ENCODE data around the gene PIGU.

The PIGU gene

GRCh38 chr20:34709044-34709830 is 32.3 kb upstream of the PIGU start (continued):
- 0 out of 2 replicates have a peak, but pooled peaks have one; percentile 7 for TF ChIP-seq CTCF (tag by site-specific recombination; IDR thresholded peaks at IDR 0.05)
- TF ChIP-seq SP7 (tag by site-specific recombination; IDR thresholded peaks at IDR 0.05) = peak; percentile 86
- TF ChIP-seq ZNF629 (tag by site-specific recombination; IDR thresholded peaks at IDR 0.05) = peak; percentile 84
- peak; percentile 95 for TF ChIP-seq KLF8 (tag by site-specific recombination; IDR thresholded peaks at IDR 0.05)
- peak; percentile 77 for TF ChIP-seq KLF16 (tag by site-specific recombination; IDR thresholded peaks at IDR 0.05)
- peak; percentile 91 for TF ChIP-seq HIC1 (tag by site-specific recombination; IDR thresholded peaks at IDR 0.05)
- no peak for TF ChIP-seq ZNF132 (tag by site-specific recombination; IDR thresholded peaks at IDR 0.05; ENCODE audit: borderline replicate concordance)
- peak; percentile 29; the same call in 1 of the 2 replicates for TF ChIP-seq ZNF324 (tag by site-specific recombination; IDR thresholded peaks at IDR 0.05)
- no peak for TF ChIP-seq ZNF26 (tag by site-specific recombination; IDR thresholded peaks at IDR 0.05)
- TF ChIP-seq SP2 (tag by site-specific recombination; IDR thresholded peaks at IDR 0.05) = peak; percentile 89
- peak; percentile 65; the same call in 1 of the 2 replicates for TF ChIP-seq KLF17 (tag by site-specific recombination; IDR thresholded peaks at IDR 0.05)
- TF ChIP-seq ZNF692 (tag by site-specific recombination; IDR thresholded peaks at IDR 0.05) = peak; percentile 78; the same call in 1 of the 2 replicates
- TF ChIP-seq BCL11A (tag by site-specific recombination; IDR thresholded peaks at IDR 0.05; ENCODE audit: low read depth) = peak; percentile 25; the same call in 1 of the 2 replicates
- peak; percentile 95 for TF ChIP-seq PATZ1 (tag by site-specific recombination; IDR thresholded peaks at IDR 0.05)
- peak; percentile 98 for TF ChIP-seq ZFHX2 (tag by site-specific recombination; conservative IDR thresholded peaks at IDR 0.05)
- peak; percentile 73; the same call in 1 of the 2 replicates for TF ChIP-seq ZBTB48 (tag by site-specific recombination; IDR thresholded peaks at IDR 0.05)
- no peak for TF ChIP-seq ZNF274 (IDR thresholded peaks at IDR 0.05; ENCODE audit: low read length)
- no peak for TF ChIP-seq ZNF274 (tag by site-specific recombination; IDR thresholded peaks at IDR 0.05; ENCODE audit: borderline replicate concordance)
- TF ChIP-seq ZBTB8A (tag by site-specific recombination; IDR thresholded peaks at IDR 0.05) = peak; percentile 96
- TF ChIP-seq ZNF843 (tag by site-specific recombination; IDR thresholded peaks at IDR 0.05) = 0 out of 2 replicates have a peak, but pooled peaks have one; percentile 20
- TF ChIP-seq ZNF266 (tag by site-specific recombination; IDR thresholded peaks at IDR 0.05; ENCODE audit: low read depth) = no peak
- peak; percentile 83 for TF ChIP-seq ZBTB6 (tag by site-specific recombination; IDR thresholded peaks at IDR 0.05)
- TF ChIP-seq PRDM6 (tag by site-specific recombination; IDR thresholded peaks at IDR 0.05) = no peak
- peak; percentile 76 for TF ChIP-seq ZNF223 (tag by site-specific recombination; IDR thresholded peaks at IDR 0.05)
- peak; percentile 73 for TF ChIP-seq KLF7 (tag by site-specific recombination; IDR thresholded peaks at IDR 0.05; ENCODE audit: borderline replicate concordance)
- no peak for TF ChIP-seq ZNF792 (tag by site-specific recombination; IDR thresholded peaks at IDR 0.05)

All from HEK293 (cell line).